ENCODE data around the gene MAPK8.

Gene MAPK8

DNA sequence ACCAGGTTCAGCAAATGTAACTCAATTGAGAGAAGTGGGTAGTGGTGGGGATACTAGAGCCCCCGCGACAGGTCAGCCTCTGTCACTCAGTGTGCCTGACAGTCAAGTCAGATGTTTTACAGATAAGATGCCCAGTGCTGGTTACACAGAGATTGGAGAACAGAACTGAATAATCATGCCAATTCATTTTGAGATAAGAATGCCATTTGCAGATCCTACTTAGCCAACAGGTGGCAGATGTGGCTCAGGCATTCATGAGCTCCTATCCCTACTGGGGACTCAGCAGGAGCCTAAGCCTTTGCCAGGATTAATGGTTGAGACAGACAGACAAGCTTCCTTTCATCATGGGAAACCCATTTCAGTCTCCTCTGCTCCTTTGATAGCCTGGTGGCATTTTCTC lies 137.8 kb downstream of the MAPK8 start:
- DNase-seq (ENCODE audit: low read depth) = no peak
- no peak overlapping the region for H3K4me3 ChIP-seq (ENCODE audit: low read depth, low read length)
- TF ChIP-seq, protein P1, sequence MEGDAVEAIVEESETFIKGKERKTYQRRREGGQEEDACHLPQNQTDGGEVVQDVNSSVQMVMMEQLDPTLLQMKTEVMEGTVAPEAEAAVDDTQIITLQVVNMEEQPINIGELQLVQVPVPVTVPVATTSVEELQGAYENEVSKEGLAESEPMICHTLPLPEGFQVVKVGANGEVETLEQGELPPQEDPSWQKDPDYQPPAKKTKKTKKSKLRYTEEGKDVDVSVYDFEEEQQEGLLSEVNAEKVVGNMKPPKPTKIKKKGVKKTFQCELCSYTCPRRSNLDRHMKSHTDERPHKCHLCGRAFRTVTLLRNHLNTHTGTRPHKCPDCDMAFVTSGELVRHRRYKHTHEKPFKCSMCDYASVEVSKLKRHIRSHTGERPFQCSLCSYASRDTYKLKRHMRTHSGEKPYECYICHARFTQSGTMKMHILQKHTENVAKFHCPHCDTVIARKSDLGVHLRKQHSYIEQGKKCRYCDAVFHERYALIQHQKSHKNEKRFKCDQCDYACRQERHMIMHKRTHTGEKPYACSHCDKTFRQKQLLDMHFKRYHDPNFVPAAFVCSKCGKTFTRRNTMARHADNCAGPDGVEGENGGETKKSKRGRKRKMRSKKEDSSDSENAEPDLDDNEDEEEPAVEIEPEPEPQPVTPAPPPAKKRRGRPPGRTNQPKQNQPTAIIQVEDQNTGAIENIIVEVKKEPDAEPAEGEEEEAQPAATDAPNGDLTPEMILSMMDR (IDR thresholded peaks at IDR 0.05; ENCODE audit: low read depth, low read length, missing control alignments) = peak; percentile 14

DNA sequence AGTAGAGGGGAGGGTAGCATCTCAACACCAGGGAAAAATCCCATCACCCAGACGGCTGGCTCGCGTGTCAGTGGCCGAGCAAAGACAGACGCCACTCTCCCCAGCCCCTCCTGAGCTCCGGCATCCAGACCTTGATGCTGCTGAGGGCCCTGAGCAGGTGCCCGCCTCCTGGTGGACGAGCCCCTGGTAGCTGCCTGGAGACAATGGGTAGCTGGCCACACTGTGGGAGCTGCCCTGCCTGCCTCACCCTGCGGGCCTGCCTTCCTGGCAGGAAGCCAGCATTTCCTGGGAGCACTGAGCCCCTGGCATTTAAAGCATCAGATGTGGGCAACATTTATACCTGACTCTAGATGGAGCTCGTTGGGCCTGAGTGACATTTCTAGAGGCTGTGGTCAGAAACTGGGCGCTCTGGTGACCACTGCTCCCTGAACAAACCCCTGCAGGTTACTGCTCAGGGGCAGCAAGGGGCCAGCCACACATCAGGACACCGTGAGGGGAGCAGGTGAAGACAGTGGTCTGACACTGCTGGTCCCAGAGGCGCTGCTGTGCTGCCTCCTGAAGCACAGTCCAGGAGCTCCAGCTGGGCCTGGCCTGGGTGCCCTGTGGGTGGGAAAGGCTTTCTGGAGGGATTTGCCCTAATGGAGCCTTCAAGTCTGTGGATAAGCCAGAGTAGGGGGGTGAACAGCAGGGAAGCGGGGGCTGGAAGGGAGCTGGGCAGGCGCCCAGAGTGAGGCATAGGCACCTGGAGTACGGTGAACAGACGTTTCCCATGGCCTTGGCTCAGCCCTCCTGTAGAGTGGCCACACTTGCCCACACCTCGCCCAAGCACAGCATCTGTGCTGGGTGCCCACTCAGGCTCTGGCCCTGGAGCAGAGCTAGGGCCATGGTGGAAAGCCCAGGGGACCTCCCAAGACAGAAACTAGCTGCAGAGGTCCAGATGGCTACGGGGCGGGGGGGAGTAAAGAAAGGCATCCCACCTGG lies 138.7 kb downstream of the MAPK8 start:
- TF ChIP-seq, protein P1 (IDR thresholded peaks at IDR 0.05; ENCODE audit: low read depth, low read length, missing control alignments) = no peak
- no peak overlapping the region for H3K4me3 ChIP-seq (ENCODE audit: low read depth, low read length)
- no peak for DNase-seq (ENCODE audit: low read depth)

DNA sequence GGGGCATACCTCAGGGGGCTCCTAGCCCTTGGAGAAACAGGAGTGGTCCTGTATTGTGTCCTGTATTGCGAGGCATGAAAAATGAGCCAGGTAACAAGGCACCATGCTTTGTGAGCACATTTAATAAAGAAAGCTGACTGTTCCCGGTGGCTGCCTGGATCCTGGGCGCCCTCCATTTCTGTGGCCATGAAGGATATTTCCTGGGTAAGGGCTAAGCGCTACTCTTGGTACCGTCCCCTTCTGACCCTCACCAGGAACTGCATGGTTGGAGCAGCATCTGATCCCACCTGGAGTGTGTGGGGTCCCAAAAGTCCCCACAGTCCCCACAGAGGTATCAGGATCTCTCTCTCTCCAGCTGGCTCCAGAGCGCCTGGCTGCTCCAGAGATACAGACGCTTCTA lies 139.5 kb downstream of the MAPK8 start:
- no peak for DNase-seq (ENCODE audit: low read depth)
- TF ChIP-seq, protein P1 (IDR thresholded peaks at IDR 0.05; ENCODE audit: low read depth, low read length, missing control alignments) = no peak
- H3K4me3 ChIP-seq (ENCODE audit: low read depth, low read length) = no peak overlapping the region

DNA sequence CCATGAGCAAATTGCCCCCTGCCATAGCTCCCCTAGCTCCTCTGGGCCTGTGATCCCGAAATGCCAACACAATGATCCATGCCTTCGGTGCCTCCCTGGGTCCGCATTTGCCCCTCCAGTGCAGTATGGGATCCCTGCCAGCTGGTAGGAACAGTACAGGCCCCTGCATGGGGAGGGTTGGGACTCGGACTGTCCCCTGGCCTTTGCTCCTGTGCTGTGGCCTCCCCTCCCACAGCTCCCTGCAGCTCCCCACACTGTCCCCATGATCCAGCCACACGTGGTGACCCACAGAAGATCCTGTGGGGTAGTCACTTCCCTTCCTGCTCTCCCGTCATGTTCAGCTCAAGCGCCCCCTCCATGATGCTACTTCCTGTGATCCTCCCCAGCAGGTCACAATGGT lies 140.3 kb downstream of the MAPK8 start:
- TF ChIP-seq, protein P1 (IDR thresholded peaks at IDR 0.05; ENCODE audit: low read depth, low read length, missing control alignments) = no peak
- H3K4me3 ChIP-seq (ENCODE audit: low read depth, low read length) = no peak overlapping the region
- DNase-seq (ENCODE audit: low read depth) = no peak

DNA sequence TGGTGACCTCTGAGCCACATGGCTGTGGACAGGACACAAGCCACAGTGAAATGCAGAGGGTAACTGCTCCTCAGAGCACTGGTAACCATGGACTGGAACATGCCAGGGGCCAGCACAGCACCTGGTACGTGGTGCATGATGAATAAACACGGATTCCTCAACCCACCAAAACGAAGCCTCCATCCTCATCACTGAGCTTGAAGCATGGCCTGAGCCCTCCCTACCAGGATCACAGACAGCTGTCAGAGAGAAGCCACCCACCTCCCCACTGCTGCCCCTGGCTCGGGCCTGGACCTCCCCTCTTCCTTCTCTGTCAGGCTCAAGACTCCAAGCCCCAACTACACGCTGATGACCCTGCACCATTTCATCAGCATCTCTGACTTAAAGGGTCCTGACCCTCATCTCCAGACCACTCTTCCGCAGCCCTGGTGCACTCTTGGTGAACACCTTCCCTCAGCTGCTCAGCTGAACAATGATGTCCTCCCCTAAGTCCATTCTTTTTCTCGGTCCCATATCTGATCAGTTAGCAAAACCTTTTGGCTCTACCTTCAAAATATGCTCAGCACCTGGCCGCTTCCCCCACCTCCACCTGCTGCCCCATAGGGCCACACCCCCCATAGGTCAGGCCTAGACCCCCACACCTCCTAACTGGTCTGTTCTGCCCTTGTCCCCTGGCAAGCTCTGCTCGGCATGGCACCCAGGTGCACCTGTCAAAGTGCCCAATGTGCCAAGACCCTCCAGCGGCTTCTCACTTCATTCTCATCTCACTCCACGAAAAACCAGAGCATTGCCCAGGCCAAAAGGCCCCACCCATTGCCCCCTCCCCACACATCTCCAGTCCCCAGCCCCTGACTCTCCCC lies 141.1 kb downstream of the MAPK8 start:
- DNase-seq (ENCODE audit: low read depth) = no peak
- TF ChIP-seq, protein P1 (IDR thresholded peaks at IDR 0.05; ENCODE audit: low read depth, low read length, missing control alignments) = no peak
- no peak overlapping the region for H3K4me3 ChIP-seq (ENCODE audit: low read depth, low read length)

DNA sequence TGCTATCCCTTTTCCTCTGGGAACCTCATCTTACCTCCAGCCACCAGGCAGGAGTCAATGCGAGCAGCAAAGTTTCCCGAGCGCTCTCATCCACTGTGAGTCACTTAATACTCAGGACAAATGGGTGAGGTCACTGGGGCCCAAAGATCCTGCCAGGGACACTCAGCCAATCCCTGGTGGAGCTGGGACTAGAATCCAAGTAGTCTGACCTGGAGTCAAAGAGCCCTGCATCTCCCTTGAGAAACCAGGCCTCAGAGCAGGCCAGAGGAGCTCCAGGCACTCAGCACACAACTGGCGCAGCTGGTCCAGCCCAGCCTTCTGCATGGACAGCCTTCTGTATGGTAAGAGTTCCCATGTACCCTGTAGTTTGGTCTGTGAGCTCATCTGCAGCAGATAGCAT lies 142.3 kb downstream of the MAPK8 start:
- no peak overlapping the region for H3K4me3 ChIP-seq (ENCODE audit: low read depth, low read length)
- DNase-seq (ENCODE audit: low read depth) = no peak
- TF ChIP-seq, protein P1 (IDR thresholded peaks at IDR 0.05; ENCODE audit: low read depth, low read length, missing control alignments) = no peak
